SU-DHL-6 (cell line): Measurements from ENCODE around the gene SLC48A1.

ENCODE experiments used
- EZH2phosphoT487 ChIP-seq: fragments of 200-600 bp; sonication (generic), shearing (Covaris generic); conservative IDR thresholded peaks from 2 replicates; pipeline ENCODE4 v1.6.1; 2018; ENCODE audit warnings: mild to moderate bottlenecking, antibody characterized with exemption, low read length, moderate library complexity, mixed read lengths
- TF ChIP-seq, protein P1 (sequence below): fragments of 200-600 bp; sonication (generic); IDR thresholded peaks from one replicate; pipeline ENCODE4 v1.5.1; 2017; ENCODE audit warnings: antibody characterized with exemption, mild to moderate bottlenecking, low read length, moderate library complexity; ENCODE audit not compliant: insufficient read depth, poor library complexity, severe bottlenecking

DNA sequence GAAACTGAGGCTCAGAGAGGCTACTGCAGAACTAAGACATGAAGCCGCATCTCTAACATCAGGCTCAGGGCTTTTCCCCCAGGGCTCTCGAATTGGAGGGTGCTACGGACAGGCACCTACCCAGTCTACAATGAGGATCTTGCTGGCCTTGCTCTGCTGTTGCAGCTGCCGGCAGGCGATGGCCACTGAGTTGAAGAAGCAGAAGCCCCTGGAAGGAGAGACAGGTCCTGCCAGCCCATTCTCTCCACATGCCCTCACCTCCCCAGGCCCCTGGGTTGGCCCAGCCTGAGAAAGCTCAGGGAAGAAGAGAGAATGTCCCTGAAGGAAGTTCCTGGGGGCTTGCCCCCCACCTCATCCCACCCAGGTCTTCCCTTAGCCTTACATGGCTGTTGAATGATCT is 16.1 kb downstream of the SLC48A1 start:
- TF ChIP-seq, protein P1, sequence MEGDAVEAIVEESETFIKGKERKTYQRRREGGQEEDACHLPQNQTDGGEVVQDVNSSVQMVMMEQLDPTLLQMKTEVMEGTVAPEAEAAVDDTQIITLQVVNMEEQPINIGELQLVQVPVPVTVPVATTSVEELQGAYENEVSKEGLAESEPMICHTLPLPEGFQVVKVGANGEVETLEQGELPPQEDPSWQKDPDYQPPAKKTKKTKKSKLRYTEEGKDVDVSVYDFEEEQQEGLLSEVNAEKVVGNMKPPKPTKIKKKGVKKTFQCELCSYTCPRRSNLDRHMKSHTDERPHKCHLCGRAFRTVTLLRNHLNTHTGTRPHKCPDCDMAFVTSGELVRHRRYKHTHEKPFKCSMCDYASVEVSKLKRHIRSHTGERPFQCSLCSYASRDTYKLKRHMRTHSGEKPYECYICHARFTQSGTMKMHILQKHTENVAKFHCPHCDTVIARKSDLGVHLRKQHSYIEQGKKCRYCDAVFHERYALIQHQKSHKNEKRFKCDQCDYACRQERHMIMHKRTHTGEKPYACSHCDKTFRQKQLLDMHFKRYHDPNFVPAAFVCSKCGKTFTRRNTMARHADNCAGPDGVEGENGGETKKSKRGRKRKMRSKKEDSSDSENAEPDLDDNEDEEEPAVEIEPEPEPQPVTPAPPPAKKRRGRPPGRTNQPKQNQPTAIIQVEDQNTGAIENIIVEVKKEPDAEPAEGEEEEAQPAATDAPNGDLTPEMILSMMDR: no peak
- no peak for TF ChIP-seq EZH2phosphoT487
